Measurements from ENCODE around the gene HES7. TPM values are rescaled to one million over a fixed set of nuclear protein-coding genes. Genes with fewer than 3 reads are reported as not detected.

Gene HES7
- total RNA-seq, 1 experiment from 2014 or later, result 3.1 TPM

- TF ChIP-seq E2F1 (CRISPR knock-in tag; IDR thresholded peaks at IDR 0.05), result no peak
- no peak for TF ChIP-seq GTF2I (CRISPR knock-in tag; conservative IDR thresholded peaks at IDR 0.05)
- no peak for TF ChIP-seq IRF1 (CRISPR knock-in tag; IDR thresholded peaks at IDR 0.05)
- no peak for TF ChIP-seq ZNF512 (CRISPR knock-in tag; IDR thresholded peaks at IDR 0.05; ENCODE audit: borderline replicate concordance)
- no peak for TF ChIP-seq CTCF (IDR thresholded peaks at IDR 0.05)
Measured at GRCh38 chr17:8091033-8091687, 32.7 kb downstream of the HES7 start (continued).

GRCh38 chr17:8089728-8090127, 34.2 kb downstream of the HES7 start:
- no peak overlapping the region for H3K4me3 Mint-ChIP-seq
- H3K9me3 Mint-ChIP-seq, result no peaks in the 10 kb centered on the region
- ChIA-PET POLR2A (no interaction called here), CTCF (interaction anchor here (1.4 to 5.5 kb wide), 4 partner anchors 10 to 29 kb away, joined by 4 to 91 read pairs (median 42); partner anchors contain the start of gene ALOXE3)
- DNase-seq (ENCODE audit: low spot score), result no peak
- no peaks in the 10 kb centered on the region for H3K36me3 Mint-ChIP-seq
- ATAC-seq, result no peak
- H3K27me3 Mint-ChIP-seq (ENCODE audit: low read depth), result peaks cover 33% of the 10 kb centered on the region
- H3K27ac Mint-ChIP-seq, result no peak overlapping the region
- H3K4me1 Mint-ChIP-seq, result peaks cover 16% of the 10 kb centered on the region
- no peak for TF ChIP-seq E2F5 (CRISPR knock-in tag; IDR thresholded peaks at IDR 0.05)
- no peak for TF ChIP-seq TP53 (CRISPR knock-in tag; IDR thresholded peaks at IDR 0.05)
- TF ChIP-seq ZSCAN18 (CRISPR knock-in tag; IDR thresholded peaks at IDR 0.05), result no peak
- no peak for TF ChIP-seq ATF3 (CRISPR knock-in tag; conservative IDR thresholded peaks at IDR 0.05)
- TF ChIP-seq NFE2L1 (CRISPR knock-in tag; IDR thresholded peaks at IDR 0.05), result no peak
- TF ChIP-seq KAT7 (CRISPR knock-in tag; IDR thresholded peaks at IDR 0.05; ENCODE audit: borderline replicate concordance), result no peak
- no peak for TF ChIP-seq RELA (CRISPR knock-in tag; IDR thresholded peaks at IDR 0.05; ENCODE audit: borderline replicate concordance)

- TF ChIP-seq ZNF219 (CRISPR knock-in tag; IDR thresholded peaks at IDR 0.05; ENCODE audit: borderline replicate concordance) (no peak), ATF3 (CRISPR knock-in tag; conservative IDR thresholded peaks at IDR 0.05) (no peak), GTF2I (CRISPR knock-in tag; conservative IDR thresholded peaks at IDR 0.05) (no peak), NR2C2 (CRISPR knock-in tag; IDR thresholded peaks at IDR 0.05) (no peak), ZNF263 (CRISPR knock-in tag; IDR thresholded peaks at IDR 0.05; ENCODE audit: low read depth) (no peak), ELF4 (CRISPR knock-in tag; IDR thresholded peaks at IDR 0.05; ENCODE audit: low read depth) (no peak)
- H3K4me3 Mint-ChIP-seq, result no peak overlapping the region
- DNase-seq (ENCODE audit: low spot score) (no peak), ATAC-seq (no peak; the same call in 1 of the 2 replicates)
- ChIA-PET CTCF (interaction anchor here (1.0 to 4.8 kb wide), 8 partner anchors 8 to 213 kb away, joined by 3 to 47 read pairs (median 6); no protein-coding TSS in a partner anchor), POLR2A (no interaction called here)
- H3K36me3 Mint-ChIP-seq, result no peaks in the 10 kb centered on the region
- H3K9me3 Mint-ChIP-seq, result no peaks in the 10 kb centered on the region
- no peak overlapping the region for H3K27ac Mint-ChIP-seq
- peaks cover 12% of the 10 kb centered on the region for H3K4me1 Mint-ChIP-seq
- peaks cover 49% of the 10 kb centered on the region for H3K27me3 Mint-ChIP-seq (ENCODE audit: low read depth)
Measured at GRCh38 chr17:8087952-8088230, 36.0 kb downstream of the HES7 start.
